IMR-90 (cell line): ENCODE data around the gene RXRG. TPM values are rescaled to one million over a fixed set of nuclear protein-coding genes. Genes with fewer than 3 reads are reported as not detected.

ENCODE experiments used
- ATAC-seq: fragments of 200-7000 bp; cut with Tn5 transposase; 2 replicates; pipeline ENCODE4 v1.9.1; 2020; ENCODE audit warnings: low read depth, mild to moderate bottlenecking, moderate library complexity
- BruUV-seq: library from RNA; stranded (reverse); fragments of 400-500 nt; replicated peaks from 2 replicates; lab custom pipeline; 2021; lab: Mats Ljungman, UMichigan
- CTCF ChIA-PET: fragments of 300-600 bp; formaldehyde crosslinking; extraction: SDS; loops from one replicate; lab custom pipeline; 2021; ENCODE audit warnings: antibody characterized with exemption; lab: Yijun Ruan, JAX
- POLR2A ChIA-PET: fragments of 300-600 bp; sonication (Branson Sonifier 250); formaldehyde crosslinking; loops from one replicate; lab custom pipeline; 2022; ENCODE audit warnings: antibody characterized with exemption; ENCODE audit not compliant: unreplicated experiment; lab: Charles Lee
- DNase-seq: peaks from one replicate; pipeline ENCODE4 v3.0.0; 2013
- H2AFZ ChIP-seq: replicated peaks from 2 replicates; pipeline ENCODE3; 2013; ENCODE audit warnings: low read length, mild to moderate bottlenecking; ENCODE audit not compliant: poor library complexity
- H2AK5ac ChIP-seq: 2 replicates; pipeline ENCODE4 v1.6.1; 2013; ENCODE audit warnings: low read depth, low read length, inconsistent platforms
- H2AK9ac ChIP-seq: replicated peaks from 2 replicates; pipeline ENCODE3; 2013; ENCODE audit warnings: mild to moderate bottlenecking, low read depth, low read length, moderate library complexity; ENCODE audit not compliant: poor library complexity
- H2BK120ac ChIP-seq: 2 replicates; pipeline ENCODE4 v1.6.1; 2013; ENCODE audit warnings: low read depth, low read length, inconsistent platforms
- H2BK15ac ChIP-seq: 3 replicates; pipeline ENCODE4 v1.6.1; 2013; ENCODE audit warnings: low read depth, low read length, inconsistent platforms
- H2BK20ac ChIP-seq: 2 replicates; pipeline ENCODE4 v1.6.1; 2013; ENCODE audit warnings: low read depth, mild to moderate bottlenecking, inconsistent platforms, low read length, moderate library complexity
- H2BK5ac ChIP-seq: 2 replicates; pipeline ENCODE4 v1.6.1; 2013; ENCODE audit warnings: mild to moderate bottlenecking, low read depth, low read length, inconsistent platforms; ENCODE audit not compliant: poor library complexity, severe bottlenecking
- H3K14ac ChIP-seq: replicated peaks from 2 replicates; pipeline ENCODE4 v1.6.1; 2013; ENCODE audit warnings: low read depth, low read length, inconsistent platforms
- H3K18ac ChIP-seq: 2 replicates; pipeline ENCODE4 v1.6.1; 2013; ENCODE audit warnings: low read depth, low read length, control low read depth
- H3K23ac ChIP-seq: 2 replicates; pipeline ENCODE4 v1.6.1; 2013; ENCODE audit warnings: low read depth, low read length, inconsistent platforms
- H3K27ac ChIP-seq: 2 replicates; pipeline ENCODE4 v1.5.1; 2013; ENCODE audit warnings: mild to moderate bottlenecking, control low read depth, low read length; ENCODE audit not compliant: insufficient read depth
- H3K27me3 ChIP-seq: 2 replicates; pipeline ENCODE4 v1.6.1; 2013; ENCODE audit warnings: low read length; ENCODE audit not compliant: control insufficient read depth, insufficient read depth
- H3K36me3 ChIP-seq: 2 replicates; pipeline ENCODE4 v1.6.1; 2013; ENCODE audit warnings: low read length, mixed read lengths; ENCODE audit not compliant: control insufficient read depth, insufficient read depth
- H3K4ac ChIP-seq: 2 replicates; pipeline ENCODE4 v1.6.1; 2013; ENCODE audit warnings: low read depth, low read length, inconsistent platforms
- H3K4me1 ChIP-seq: 2 replicates; pipeline ENCODE4 v1.6.1; 2013; ENCODE audit warnings: low read length, mixed read lengths; ENCODE audit not compliant: control insufficient read depth, insufficient read depth
- H3K4me2 ChIP-seq: 2 replicates; pipeline ENCODE4 v1.6.1; 2013; ENCODE audit warnings: low read depth, mild to moderate bottlenecking, control low read depth, low read length, moderate library complexity
- H3K4me3 ChIP-seq: 2 replicates; pipeline ENCODE4 v1.5.1; 2013; ENCODE audit warnings: low read depth, mild to moderate bottlenecking, control low read depth, low read length, moderate library complexity; ENCODE audit not compliant: insufficient read depth
- H3K56ac ChIP-seq: 2 replicates; pipeline ENCODE4 v1.6.1; 2013; ENCODE audit warnings: low read length, inconsistent platforms; ENCODE audit not compliant: insufficient read depth; ENCODE audit errors: extremely low read depth
- H3K79me1 ChIP-seq, 2 experiments: 2 replicates each; pipeline ENCODE4 v1.6.1; 2013; ENCODE audit warnings: low read length in 2 of 2, inconsistent platforms in 1 of 2, low read depth in 1 of 2
- H3K9ac ChIP-seq: 2 replicates; pipeline ENCODE4 v1.6.1; 2013; ENCODE audit warnings: low read depth, low read length, control low read depth
- H3K9me1 ChIP-seq: 2 replicates; pipeline ENCODE4 v1.6.1; 2013; ENCODE audit warnings: low read length, inconsistent platforms; ENCODE audit not compliant: insufficient read depth
- H3K9me3 ChIP-seq: 2 replicates; pipeline ENCODE4 v1.6.1; 2013; ENCODE audit warnings: low read length; ENCODE audit not compliant: control insufficient read depth, insufficient read depth
- H4K20me1 ChIP-seq: 2 replicates; pipeline ENCODE4 v1.6.1; 2013; ENCODE audit warnings: low read length, inconsistent platforms; ENCODE audit not compliant: insufficient read depth
- H4K5ac ChIP-seq: 2 replicates; pipeline ENCODE4 v1.6.1; 2013; ENCODE audit warnings: mild to moderate bottlenecking, low read depth, low read length, control low read depth
- H4K8ac ChIP-seq, 2 experiments: 2 replicates each; pipeline ENCODE4 v1.6.1; 2013; ENCODE audit warnings: low read depth in 2 of 2, low read length in 2 of 2, control low read depth in 1 of 2, inconsistent platforms in 1 of 2
- H4K91ac ChIP-seq: 2 replicates; pipeline ENCODE4 v1.6.1; 2013; ENCODE audit warnings: low read depth, low read length, inconsistent platforms; ENCODE audit not compliant: insufficient read depth
- BHLHE40 ChIP-seq: fragments of 150-350 bp; IDR thresholded peaks from 2 replicates; pipeline ENCODE4 v1.6.1; 2016; ENCODE audit warnings: mild to moderate bottlenecking, low read depth, low read length
- CEBPB ChIP-seq: IDR thresholded peaks from 2 replicates; pipeline ENCODE4 v1.6.1; 2012; ENCODE audit warnings: low read depth, low read length, improper control_type of control experiment
- CHD1 ChIP-seq: IDR thresholded peaks from 2 replicates; pipeline ENCODE4 v1.6.1; 2012; ENCODE audit warnings: low read depth, low read length, improper control_type of control experiment
- ELK1 ChIP-seq: fragments of 150-350 bp; IDR thresholded peaks from 2 replicates; pipeline ENCODE4 v1.6.1; 2016; ENCODE audit warnings: low read depth, mild to moderate bottlenecking, low read length, moderate library complexity, borderline replicate concordance
- FOS ChIP-seq: fragments of 150-350 bp; IDR thresholded peaks from 2 replicates; pipeline ENCODE4 v1.6.1; 2016; ENCODE audit warnings: low read depth, low read length
- MAFK ChIP-seq: IDR thresholded peaks from 2 replicates; pipeline ENCODE4 v1.6.1; 2012; ENCODE audit warnings: low read depth, low read length, improper control_type of control experiment
- MAZ ChIP-seq: IDR thresholded peaks from 2 replicates; pipeline ENCODE4 v1.6.1; 2012; ENCODE audit warnings: low read depth, mild to moderate bottlenecking, low read length, improper control_type of control experiment, moderate library complexity, borderline replicate concordance
- MXI1 ChIP-seq: IDR thresholded peaks from 2 replicates; pipeline ENCODE4 v1.6.1; 2012; ENCODE audit warnings: low read depth, mild to moderate bottlenecking, low read length, moderate library complexity, borderline replicate concordance
- NFE2L2 ChIP-seq: fragments of 150-350 bp; IDR thresholded peaks from 2 replicates; pipeline ENCODE4 v1.6.1; 2016; ENCODE audit warnings: low read depth, mild to moderate bottlenecking, low read length
- POLR2A ChIP-seq: IDR thresholded peaks from 2 replicates; pipeline ENCODE4 v1.6.1; 2012; ENCODE audit warnings: mild to moderate bottlenecking, low read depth, low read length
- RAD21 ChIP-seq: IDR thresholded peaks from 2 replicates; pipeline ENCODE4 v1.6.1; 2012; ENCODE audit warnings: low read length, improper control_type of control experiment
- RCOR1 ChIP-seq: IDR thresholded peaks from 2 replicates; pipeline ENCODE4 v1.6.1; 2012; ENCODE audit warnings: mild to moderate bottlenecking, low read length, improper control_type of control experiment; ENCODE audit not compliant: insufficient replicate concordance
- RFX5 ChIP-seq: IDR thresholded peaks from 2 replicates; pipeline ENCODE4 v1.8.0; 2012; ENCODE audit warnings: low read depth, mild to moderate bottlenecking, low read length, moderate library complexity
- SMC3 ChIP-seq: fragments of 150-350 bp; IDR thresholded peaks from 2 replicates; pipeline ENCODE4 v1.6.1; 2016; ENCODE audit warnings: low read depth, mild to moderate bottlenecking, antibody characterized with exemption, low read length, moderate library complexity
- USF2 ChIP-seq: fragments of 150-350 bp; IDR thresholded peaks from 2 replicates; pipeline ENCODE4 v1.6.1; 2017; ENCODE audit warnings: mild to moderate bottlenecking, antibody characterized with exemption, low read length, low read depth
- WGBS, 2 experiments: methylation state at CpG; one replicate each; pipeline versions ENCODE4 v1.1.5 to v1.1.7; 2013; ENCODE audit warnings: missing lambda C conversion rate in 2 of 2; ENCODE audit not compliant: insufficient read length in 1 of 2; ENCODE audit errors: extremely low coverage in 2 of 2; 5-methylcytosine and 5-hydroxymethylcytosine counted together
- dilution Hi-C: fragments of 300-500 bp; cut with HindIII; formaldehyde crosslinking; loops from one replicate; pipeline ENCODE4 v1.14.3; 2018; ENCODE audit warnings: low sequenced_read_pairs; ENCODE audit not compliant: unreplicated experiment
- in situ Hi-C: fragments of 300-500 bp; cut with MboI; formaldehyde crosslinking; loops from 3 replicates; pipeline ENCODE4 v1.14.3; 2019; ENCODE audit warnings: low sequenced_read_pairs, inconsistent platforms, mixed read lengths
- intact Hi-C: fragments of 100-400 bp; cut with micrococcal nuclease; formaldehyde crosslinking; loops from 2 replicates; pipeline ENCODE4 v1.10.0; 2022
- polyA plus RNA-seq, 3 experiments: library from polyadenylated mRNA; depleted of rRNA; stranded (reverse); fragments of >200 nt; gene quantifications; 2 replicates each; pipeline ENCODE4 v1.2.3, GENCODE V29; 2012; ENCODE audit warnings: low replicate concordance in 1 of 3
- total RNA-seq: library from RNA; depleted of rRNA; stranded (reverse); fragments of >200 nt; gene quantifications from 2 replicates; pipeline ENCODE4 v1.2.3, GENCODE V29; 2012
- TF ChIP-seq, protein P1 (sequence below): conservative IDR thresholded peaks from 2 replicates; pipeline ENCODE4 v1.5.1; 2012; ENCODE audit warnings: mild to moderate bottlenecking, low read depth, low read length, improper control_type of control experiment

The RXRG gene
- total and polyA plus RNA-seq, 2 of the 4 experiments (the other 2 are of a cell fraction): not detected

- DNase-seq: no peak
- no peaks in the 10 kb centered on the region for H3K9me3 ChIP-seq
- TF ChIP-seq, protein P1, sequence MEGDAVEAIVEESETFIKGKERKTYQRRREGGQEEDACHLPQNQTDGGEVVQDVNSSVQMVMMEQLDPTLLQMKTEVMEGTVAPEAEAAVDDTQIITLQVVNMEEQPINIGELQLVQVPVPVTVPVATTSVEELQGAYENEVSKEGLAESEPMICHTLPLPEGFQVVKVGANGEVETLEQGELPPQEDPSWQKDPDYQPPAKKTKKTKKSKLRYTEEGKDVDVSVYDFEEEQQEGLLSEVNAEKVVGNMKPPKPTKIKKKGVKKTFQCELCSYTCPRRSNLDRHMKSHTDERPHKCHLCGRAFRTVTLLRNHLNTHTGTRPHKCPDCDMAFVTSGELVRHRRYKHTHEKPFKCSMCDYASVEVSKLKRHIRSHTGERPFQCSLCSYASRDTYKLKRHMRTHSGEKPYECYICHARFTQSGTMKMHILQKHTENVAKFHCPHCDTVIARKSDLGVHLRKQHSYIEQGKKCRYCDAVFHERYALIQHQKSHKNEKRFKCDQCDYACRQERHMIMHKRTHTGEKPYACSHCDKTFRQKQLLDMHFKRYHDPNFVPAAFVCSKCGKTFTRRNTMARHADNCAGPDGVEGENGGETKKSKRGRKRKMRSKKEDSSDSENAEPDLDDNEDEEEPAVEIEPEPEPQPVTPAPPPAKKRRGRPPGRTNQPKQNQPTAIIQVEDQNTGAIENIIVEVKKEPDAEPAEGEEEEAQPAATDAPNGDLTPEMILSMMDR: no peak
- TF ChIP-seq POLR2A: no peak
- TF ChIP-seq MAFK: no peak
- TF ChIP-seq MXI1: no peak
- no peak for TF ChIP-seq SMC3
- TF ChIP-seq FOS: no peak
- no peak for TF ChIP-seq NFE2L2
- no peak for TF ChIP-seq CEBPB
- TF ChIP-seq BHLHE40: no peak
- TF ChIP-seq CHD1: no peak
- TF ChIP-seq MAZ: no peak
- TF ChIP-seq ELK1: no peak
- no peak for TF ChIP-seq RAD21
- TF ChIP-seq RCOR1: no peak
- no peak for TF ChIP-seq USF2
- no peak for TF ChIP-seq RFX5
- H3K56ac ChIP-seq: no peak overlapping the region
- no peak overlapping the region for H2BK15ac ChIP-seq
- no peaks in the 10 kb centered on the region for H3K36me3 ChIP-seq
- no TSS peak for BruUV-seq
- no peaks in the 10 kb centered on the region for H3K9me1 ChIP-seq
- no peaks in the 10 kb centered on the region for H3K79me1 ChIP-seq
- in situ Hi-C loops (no loop called here), intact Hi-C loops (no loop called here), dilution Hi-C loops (no loop called here)
- H3K9ac ChIP-seq: no peak overlapping the region
- no peak overlapping the region for H4K8ac ChIP-seq
- peaks cover 3% of the 10 kb centered on the region for H3K27me3 ChIP-seq
- no peak overlapping the region for H2AK5ac ChIP-seq
- no peak overlapping the region for H4K91ac ChIP-seq
- no peak overlapping the region for H3K4ac ChIP-seq
- H2AFZ ChIP-seq: no peak overlapping the region
- no peak overlapping the region for H3K4me2 ChIP-seq
- H2AK9ac ChIP-seq: no peak overlapping the region
- ATAC-seq: no peak
- no peak overlapping the region for H3K14ac ChIP-seq
- no peak overlapping the region for H2BK20ac ChIP-seq
- H3K23ac ChIP-seq: no peak overlapping the region
- ChIA-PET POLR2A (no interaction called here), CTCF (interaction anchor here (0.6 to 0.8 kb wide), 3 partner anchors 8 to 105 kb away, joined by 3 read pairs; no protein-coding TSS in a partner anchor)
- H4K20me1 ChIP-seq: no peaks in the 10 kb centered on the region
- no CpG with 5 or more reads among the region's 1 CpG for WGBS, 2 experiments
- no peak overlapping the region for H3K4me3 ChIP-seq
- no peak overlapping the region for H2BK5ac ChIP-seq
- no peak overlapping the region for H2BK120ac ChIP-seq
- no peak overlapping the region for H3K18ac ChIP-seq
- no peak overlapping the region for H3K27ac ChIP-seq
- no peaks in the 10 kb centered on the region for H3K4me1 ChIP-seq
- H4K5ac ChIP-seq: no peak overlapping the region
Measured at GRCh38 chr1:165487921-165488320, 43.0 kb upstream of the RXRG start.
